HEK293 (cell line): ENCODE results near the gene NONO.
A peak's percentile ranks its signal among the peaks of the same experiment; 100 is the strongest.

Experiments used
- CTCF ChIA-PET: fragments of 350-600 bp; formaldehyde crosslinking; extraction: SDS; loops from one replicate; lab custom pipeline; 2021; ENCODE audit warnings: antibody characterized with exemption; lab: Yijun Ruan, JAX
- POLR2A ChIA-PET: fragments of 300-600 bp; formaldehyde crosslinking; extraction: SDS; loops from one replicate; lab custom pipeline; 2020; ENCODE audit warnings: antibody characterized with exemption, inconsistent platforms; lab: Yijun Ruan, JAX
- H3K27ac ChIP-seq: fragments of 200-500 bp; sonication (Bioruptor generic); 2 replicates; pipeline ENCODE4 v1.5.1; 2014; ENCODE audit warnings: low read depth, low read length, control low read depth, inconsistent platforms; ENCODE audit errors: extremely low read depth
- H3K36me3 ChIP-seq, 2 experiments: fragments of 200-500 bp in 1 of 2; sonication (Bioruptor generic) in 1 of 2; 1 replicate in 1 of 2; 2 replicates in 1 of 2; pipeline ENCODE4 v1.5.1; 2014 to 2017; ENCODE audit warnings: inconsistent platforms in 2 of 2, low read length in 2 of 2; ENCODE audit not compliant: control insufficient read depth in 2 of 2, insufficient read depth in 1 of 2
- H3K4me1 ChIP-seq: fragments of 200-500 bp; sonication (Bioruptor generic); 2 replicates; pipeline ENCODE4 v1.5.1; 2014; ENCODE audit warnings: mild to moderate bottlenecking, low read length, inconsistent platforms; ENCODE audit not compliant: control insufficient read depth, insufficient read depth
- H3K4me3 ChIP-seq: 2 replicates; pipeline ENCODE4 v1.5.1; 2011; ENCODE audit warnings: low read depth, mild to moderate bottlenecking, control low read depth, low read length, moderate library complexity
- H3K9me3 ChIP-seq: fragments of 200-500 bp; sonication (Bioruptor generic); 2 replicates; pipeline ENCODE4 v1.5.1; 2014; ENCODE audit warnings: low read depth, low read length, inconsistent platforms; ENCODE audit not compliant: control insufficient read depth, insufficient read depth
- SALL2 ChIP-seq: fragments of 450-650 bp; formaldehyde crosslinking; IDR thresholded peaks from 2 replicates; pipeline ENCODE4 v1.5.0; 2017; ENCODE audit warnings: missing biosample characterization, mild to moderate bottlenecking, missing genetic modification characterization, borderline replicate concordance
- SCRT1 ChIP-seq: fragments of 450-650 bp; formaldehyde crosslinking; IDR thresholded peaks from 2 replicates; pipeline ENCODE4 v1.5.1; 2016; ENCODE audit warnings: missing biosample characterization, missing genetic modification characterization, borderline replicate concordance
- ZNF132 ChIP-seq: fragments of 450-650 bp; formaldehyde crosslinking; IDR thresholded peaks from 2 replicates; pipeline ENCODE4 v1.5.1; 2017; ENCODE audit warnings: missing biosample characterization, missing genetic modification characterization, borderline replicate concordance
- ZNF248 ChIP-seq: fragments of 450-650 bp; formaldehyde crosslinking; IDR thresholded peaks from 2 replicates; pipeline ENCODE4 v1.5.1; 2017; ENCODE audit warnings: missing biosample characterization, missing genetic modification characterization
- ZNF311 ChIP-seq: fragments of 450-650 bp; formaldehyde crosslinking; IDR thresholded peaks from 2 replicates; pipeline ENCODE4 v1.5.1; 2017; ENCODE audit warnings: missing biosample characterization, missing genetic modification characterization, borderline replicate concordance
- ZNF324 ChIP-seq: fragments of 450-650 bp; formaldehyde crosslinking; IDR thresholded peaks from 2 replicates; pipeline ENCODE4 v1.5.1; 2016; ENCODE audit warnings: missing biosample characterization, missing genetic modification characterization
- ZNF426 ChIP-seq: fragments of 450-650 bp; formaldehyde crosslinking; IDR thresholded peaks from 2 replicates; pipeline ENCODE4 v1.5.1; 2017; ENCODE audit warnings: missing biosample characterization, missing genetic modification characterization, mild to moderate bottlenecking, inconsistent platforms, moderate library complexity
- ZNF510 ChIP-seq: fragments of 450-650 bp; formaldehyde crosslinking; IDR thresholded peaks from 2 replicates; pipeline ENCODE4 v1.5.1; 2018; ENCODE audit warnings: mild to moderate bottlenecking, missing genetic modification characterization, missing biosample characterization; ENCODE audit not compliant: insufficient replicate concordance
- ZNF530 ChIP-seq: fragments of 450-650 bp; formaldehyde crosslinking; IDR thresholded peaks from 2 replicates; pipeline ENCODE4 v1.5.1; 2016; ENCODE audit warnings: low read depth, missing biosample characterization, missing genetic modification characterization
- ZNF548 ChIP-seq: fragments of 450-650 bp; formaldehyde crosslinking; IDR thresholded peaks from 2 replicates; pipeline ENCODE4 v1.5.1; 2016; ENCODE audit warnings: missing biosample characterization, missing genetic modification characterization
- ZNF660 ChIP-seq: fragments of 450-650 bp; IDR thresholded peaks from 2 replicates; pipeline ENCODE4 v1.5.1; 2018; ENCODE audit warnings: missing biosample characterization, mild to moderate bottlenecking, missing genetic modification characterization
- ZNF677 ChIP-seq: fragments of 450-650 bp; IDR thresholded peaks from 2 replicates; pipeline ENCODE4 v1.5.0; 2018; ENCODE audit warnings: missing biosample characterization, mild to moderate bottlenecking, missing genetic modification characterization, moderate library complexity
- TF ChIP-seq, protein P1 (sequence below): fragments of 450-650 bp; formaldehyde crosslinking; IDR thresholded peaks from 2 replicates; pipeline ENCODE4 v1.5.1; 2016; ENCODE audit warnings: missing biosample characterization, missing genetic modification characterization
- TF ChIP-seq, protein P2 (sequence below): fragments of 450-650 bp; formaldehyde crosslinking; IDR thresholded peaks from 2 replicates; pipeline ENCODE4 v1.5.1; 2016; ENCODE audit warnings: missing biosample characterization, missing genetic modification characterization
- TF ChIP-seq, protein P3 (sequence below): fragments of 450-650 bp; formaldehyde crosslinking; IDR thresholded peaks from 2 replicates; pipeline ENCODE4 v1.5.1; 2017; ENCODE audit warnings: missing biosample characterization, missing genetic modification characterization
- TF ChIP-seq, protein P4 (sequence below): fragments of 450-650 bp; formaldehyde crosslinking; IDR thresholded peaks from 2 replicates; pipeline ENCODE4 v1.5.1; 2016; ENCODE audit warnings: missing biosample characterization, missing genetic modification characterization

Gene NONO

DNA sequence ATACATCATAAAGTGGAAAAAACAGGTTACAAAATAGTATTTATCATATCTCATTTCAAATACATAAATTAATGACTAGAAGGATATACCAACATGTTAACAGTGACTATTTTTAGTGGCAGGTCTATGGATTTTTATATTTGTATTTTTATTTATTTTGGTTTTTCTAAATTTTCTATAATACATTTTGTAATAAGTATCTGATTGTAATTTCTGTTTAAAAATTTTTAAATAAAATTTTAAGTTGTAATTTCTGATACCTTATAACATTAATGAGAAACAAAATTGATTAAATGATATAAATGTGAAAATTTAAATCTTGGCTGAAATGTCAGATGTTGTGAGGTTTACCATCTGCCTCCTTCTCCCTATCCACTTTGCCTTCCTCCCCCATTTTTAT lies 2.5 kb downstream of the NONO start:
- POLR2A ChIA-PET = interaction anchor here (0.5 kb wide), 1 partner anchor 32 kb away, joined by 3 read pairs; the partner anchor contains the start of gene ZMYM3
- Histone ChIP-seq H3K36me3 (peaks cover 37 to 47% of the 10 kb centered on the region in 2 experiments), H3K4me3 (peak overlapping the region; percentile 84), H3K4me1 (peaks cover 4% of the 10 kb centered on the region; the same call in 1 of the 2 replicates), H3K9me3 (no peaks in the 10 kb centered on the region; the same call in 1 of the 2 replicates), H3K27ac (no peak overlapping the region)
- TF ChIP-seq, protein P1, sequence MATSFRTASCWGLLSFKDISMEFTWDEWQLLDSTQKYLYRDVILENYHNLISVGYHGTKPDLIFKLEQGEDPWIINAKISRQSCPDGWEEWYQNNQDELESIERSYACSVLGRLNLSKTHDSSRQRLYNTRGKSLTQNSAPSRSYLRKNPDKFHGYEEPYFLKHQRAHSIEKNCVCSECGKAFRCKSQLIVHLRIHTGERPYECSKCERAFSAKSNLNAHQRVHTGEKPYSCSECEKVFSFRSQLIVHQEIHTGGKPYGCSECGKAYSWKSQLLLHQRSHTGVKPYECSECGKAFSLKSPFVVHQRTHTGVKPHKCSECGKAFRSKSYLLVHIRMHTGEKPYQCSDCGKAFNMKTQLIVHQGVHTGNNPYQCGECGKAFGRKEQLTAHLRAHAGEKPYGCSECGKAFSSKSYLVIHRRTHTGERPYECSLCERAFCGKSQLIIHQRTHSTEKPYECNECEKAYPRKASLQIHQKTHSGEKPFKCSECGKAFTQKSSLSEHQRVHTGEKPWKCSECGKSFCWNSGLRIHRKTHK (tag by site-specific recombination) = no peak
- TF ChIP-seq ZNF548 (no peak), ZNF677 (tag by site-specific recombination) (no peak)
- TF ChIP-seq, protein P2, sequence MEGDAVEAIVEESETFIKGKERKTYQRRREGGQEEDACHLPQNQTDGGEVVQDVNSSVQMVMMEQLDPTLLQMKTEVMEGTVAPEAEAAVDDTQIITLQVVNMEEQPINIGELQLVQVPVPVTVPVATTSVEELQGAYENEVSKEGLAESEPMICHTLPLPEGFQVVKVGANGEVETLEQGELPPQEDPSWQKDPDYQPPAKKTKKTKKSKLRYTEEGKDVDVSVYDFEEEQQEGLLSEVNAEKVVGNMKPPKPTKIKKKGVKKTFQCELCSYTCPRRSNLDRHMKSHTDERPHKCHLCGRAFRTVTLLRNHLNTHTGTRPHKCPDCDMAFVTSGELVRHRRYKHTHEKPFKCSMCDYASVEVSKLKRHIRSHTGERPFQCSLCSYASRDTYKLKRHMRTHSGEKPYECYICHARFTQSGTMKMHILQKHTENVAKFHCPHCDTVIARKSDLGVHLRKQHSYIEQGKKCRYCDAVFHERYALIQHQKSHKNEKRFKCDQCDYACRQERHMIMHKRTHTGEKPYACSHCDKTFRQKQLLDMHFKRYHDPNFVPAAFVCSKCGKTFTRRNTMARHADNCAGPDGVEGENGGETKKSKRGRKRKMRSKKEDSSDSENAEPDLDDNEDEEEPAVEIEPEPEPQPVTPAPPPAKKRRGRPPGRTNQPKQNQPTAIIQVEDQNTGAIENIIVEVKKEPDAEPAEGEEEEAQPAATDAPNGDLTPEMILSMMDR (tag by site-specific recombination) = no peak
- CTCF ChIA-PET = interaction anchor here (1.1 kb wide), 1 partner anchor 105 kb away, joined by 3 read pairs; no protein-coding TSS in a partner anchor

DNA sequence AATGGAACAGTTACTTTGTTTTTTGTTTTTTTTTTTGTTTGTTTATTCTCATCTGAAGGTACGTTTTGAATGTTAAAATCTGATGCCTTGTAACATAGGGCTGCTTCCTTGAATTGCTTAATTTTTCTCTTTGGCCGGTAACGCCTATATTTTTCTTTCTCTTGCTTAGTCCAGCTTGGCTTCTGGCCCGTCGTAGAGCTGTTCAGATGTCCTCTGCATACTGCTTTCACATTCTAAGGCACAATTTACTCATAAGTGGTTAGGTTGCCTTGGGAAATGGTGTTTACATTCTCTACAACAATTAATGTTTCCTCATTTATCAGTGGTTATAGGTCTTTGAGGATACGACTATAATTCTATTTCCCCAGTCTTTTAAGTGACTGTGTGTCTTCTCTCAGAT lies 7.9 kb downstream of the NONO start:
- ChIA-PET POLR2A (interaction anchor here (3.0 kb wide), 1 partner anchor 8 kb away, joined by 16 read pairs; the partner anchor contains the start of gene NONO), CTCF (no interaction called here)
- Histone ChIP-seq H3K4me1 (peaks cover under 1% of the 10 kb centered on the region; the same call in 1 of the 2 replicates), H3K4me3 (no peak overlapping the region), H3K36me3 (peaks cover 82 to 85% of the 10 kb centered on the region in 2 experiments), H3K9me3 (no peaks in the 10 kb centered on the region; the same call in 1 of the 2 replicates), H3K27ac (no peak overlapping the region)
- TF ChIP-seq, protein P3, sequence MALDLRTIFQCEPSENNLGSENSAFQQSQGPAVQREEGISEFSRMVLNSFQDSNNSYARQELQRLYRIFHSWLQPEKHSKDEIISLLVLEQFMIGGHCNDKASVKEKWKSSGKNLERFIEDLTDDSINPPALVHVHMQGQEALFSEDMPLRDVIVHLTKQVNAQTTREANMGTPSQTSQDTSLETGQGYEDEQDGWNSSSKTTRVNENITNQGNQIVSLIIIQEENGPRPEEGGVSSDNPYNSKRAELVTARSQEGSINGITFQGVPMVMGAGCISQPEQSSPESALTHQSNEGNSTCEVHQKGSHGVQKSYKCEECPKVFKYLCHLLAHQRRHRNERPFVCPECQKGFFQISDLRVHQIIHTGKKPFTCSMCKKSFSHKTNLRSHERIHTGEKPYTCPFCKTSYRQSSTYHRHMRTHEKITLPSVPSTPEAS = no peak
- TF ChIP-seq ZNF530 (tag by site-specific recombination) (no peak), ZNF248 (tag by site-specific recombination) (no peak), ZNF660 (tag by site-specific recombination) (no peak), ZNF132 (no peak), ZNF324 (tag by site-specific recombination) (no peak), ZNF510 (no peak), ZNF311 (tag by site-specific recombination) (no peak), SALL2 (tag by site-specific recombination) (no peak), ZNF426 (tag by site-specific recombination) (no peak), SCRT1 (tag by site-specific recombination) (no peak), ZNF548 (no peak)
- TF ChIP-seq, protein P4, sequence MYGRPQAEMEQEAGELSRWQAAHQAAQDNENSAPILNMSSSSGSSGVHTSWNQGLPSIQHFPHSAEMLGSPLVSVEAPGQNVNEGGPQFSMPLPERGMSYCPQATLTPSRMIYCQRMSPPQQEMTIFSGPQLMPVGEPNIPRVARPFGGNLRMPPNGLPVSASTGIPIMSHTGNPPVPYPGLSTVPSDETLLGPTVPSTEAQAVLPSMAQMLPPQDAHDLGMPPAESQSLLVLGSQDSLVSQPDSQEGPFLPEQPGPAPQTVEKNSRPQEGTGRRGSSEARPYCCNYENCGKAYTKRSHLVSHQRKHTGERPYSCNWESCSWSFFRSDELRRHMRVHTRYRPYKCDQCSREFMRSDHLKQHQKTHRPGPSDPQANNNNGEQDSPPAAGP (tag by site-specific recombination) = no peak
